Iris pigment epithelial cell (primary cell): Measurements from ENCODE around the gene GALNTL6.
A peak's percentile ranks its signal among the peaks of the same experiment; 100 is the strongest.
"Not testable (repeated sequence)": the region's sequence is repeated elsewhere in the genome, so short reads cannot be mapped to it uniquely, and the experiment has no call there.

ENCODE experiments used
- DNase-seq: peaks from one replicate; pipeline ENCODE4 v3.0.0-alpha.2; 2011; ENCODE audit warnings: low read depth

Gene GALNTL6

DNA sequence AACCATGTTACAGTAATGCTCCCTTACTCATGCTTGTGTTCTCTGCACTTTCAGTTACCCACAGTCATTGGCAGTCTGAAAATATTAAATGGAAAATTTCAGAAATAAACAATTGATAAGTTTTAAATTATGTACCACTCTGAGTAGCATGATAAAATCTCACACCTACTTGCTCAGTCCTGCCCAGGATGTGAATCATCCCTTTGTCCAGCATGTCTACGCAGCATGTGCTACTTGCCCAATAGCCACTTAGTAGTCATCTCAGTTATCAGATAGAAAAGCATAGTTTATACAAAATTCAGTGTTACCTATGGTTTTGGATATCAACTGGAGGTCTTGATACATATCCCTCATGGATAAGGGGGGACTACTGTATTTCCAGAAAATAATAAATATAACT lies 577.1 kb downstream of the GALNTL6 start:
- DNase-seq, result no peak

DNA sequence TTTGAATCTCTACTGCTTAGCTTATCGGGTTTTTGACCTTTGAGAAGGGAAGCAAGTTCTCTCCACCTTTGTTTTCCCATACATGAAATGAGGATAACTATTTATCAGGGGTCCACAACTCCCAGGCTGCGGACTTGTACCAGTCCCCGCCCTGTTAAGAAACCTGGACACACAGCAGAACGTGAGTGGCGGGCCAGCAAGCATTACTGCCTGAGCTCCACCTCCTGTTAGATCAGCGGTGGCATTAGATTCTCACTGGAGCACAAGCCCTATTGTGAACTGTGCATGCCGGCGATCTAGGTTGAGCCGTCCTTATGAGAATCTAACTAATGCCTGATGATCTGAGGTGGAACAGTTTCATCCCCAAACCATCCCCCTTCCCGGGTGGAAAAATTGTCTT lies 579.5 kb downstream of the GALNTL6 start:
- DNase-seq, result no peak

DNA sequence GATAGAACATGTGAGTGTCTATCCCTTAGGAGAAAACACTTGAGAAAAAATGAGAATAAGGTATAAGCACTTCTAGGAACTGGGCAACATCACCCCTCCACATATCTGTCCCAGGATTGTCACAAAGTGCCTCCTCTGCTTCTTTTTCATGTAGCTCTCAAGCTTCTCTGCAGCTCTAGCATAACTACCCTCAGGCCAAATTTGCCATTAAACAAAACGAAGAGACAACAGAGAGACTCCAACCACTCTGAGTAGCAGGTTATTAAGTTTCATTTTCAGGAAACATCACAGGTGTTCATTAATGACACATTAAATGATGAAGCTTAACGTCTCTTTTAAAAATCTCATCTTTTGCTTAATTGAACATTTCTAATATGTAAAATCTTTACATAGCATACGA lies 580.0 kb downstream of the GALNTL6 start:
- no peak for DNase-seq

DNA sequence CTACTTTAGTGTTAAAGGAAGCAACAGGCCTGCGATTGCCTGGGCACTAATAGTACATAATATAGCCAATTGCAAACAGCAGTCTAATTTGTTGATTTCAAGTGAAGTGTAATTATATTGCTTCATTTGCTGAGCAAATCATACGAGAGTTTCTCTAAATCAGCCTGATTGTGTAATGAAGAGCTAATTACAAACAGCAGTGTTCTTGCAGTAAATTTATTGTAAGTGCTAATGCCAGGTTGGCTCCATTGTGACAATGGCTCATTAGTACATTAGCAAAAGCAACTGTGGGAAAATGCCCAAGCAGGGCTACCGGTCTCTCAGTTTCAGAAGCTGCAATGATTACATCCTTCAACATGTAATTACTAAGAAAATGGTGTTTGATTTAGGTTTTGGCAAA lies 591.5 kb downstream of the GALNTL6 start:
- no peak for DNase-seq

DNA sequence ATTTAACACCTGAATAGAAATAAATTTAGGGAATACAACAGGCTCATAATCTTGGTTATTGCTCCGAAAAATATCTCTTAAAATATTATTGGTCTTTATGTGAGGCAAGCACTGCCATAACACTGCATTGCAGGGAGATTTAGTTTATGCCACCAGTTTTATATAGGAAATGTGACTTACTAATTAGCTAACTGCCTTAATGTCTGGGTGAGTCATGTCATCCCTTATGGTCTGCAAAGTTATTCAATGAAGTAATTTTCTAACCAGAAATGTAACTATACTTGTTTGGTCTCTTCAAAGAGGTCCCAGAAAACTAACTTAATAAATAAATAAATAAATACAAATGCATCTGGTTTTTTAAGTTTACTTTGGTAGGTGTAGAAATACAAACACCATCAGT lies 597.2 kb downstream of the GALNTL6 start:
- DNase-seq, result no peak

DNA sequence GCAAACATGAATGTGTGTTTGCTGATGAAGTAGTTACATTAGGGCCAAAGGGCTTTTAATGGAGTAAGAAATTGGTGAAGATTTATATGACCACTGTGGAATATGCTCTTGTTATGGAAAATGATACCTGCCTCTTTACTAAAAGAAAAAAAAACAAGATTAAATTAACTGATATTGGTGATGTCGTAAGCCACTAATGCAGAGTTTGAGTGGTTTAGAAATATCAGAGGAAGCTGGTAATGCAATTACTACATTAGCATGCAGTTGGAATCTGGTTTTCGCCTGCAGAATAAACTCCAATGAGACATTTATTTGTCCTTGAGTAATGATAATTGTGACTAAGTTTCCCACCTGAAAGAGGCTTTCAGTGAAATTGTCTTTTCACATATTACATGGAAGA lies 597.9 kb downstream of the GALNTL6 start:
- no peak for DNase-seq

DNA sequence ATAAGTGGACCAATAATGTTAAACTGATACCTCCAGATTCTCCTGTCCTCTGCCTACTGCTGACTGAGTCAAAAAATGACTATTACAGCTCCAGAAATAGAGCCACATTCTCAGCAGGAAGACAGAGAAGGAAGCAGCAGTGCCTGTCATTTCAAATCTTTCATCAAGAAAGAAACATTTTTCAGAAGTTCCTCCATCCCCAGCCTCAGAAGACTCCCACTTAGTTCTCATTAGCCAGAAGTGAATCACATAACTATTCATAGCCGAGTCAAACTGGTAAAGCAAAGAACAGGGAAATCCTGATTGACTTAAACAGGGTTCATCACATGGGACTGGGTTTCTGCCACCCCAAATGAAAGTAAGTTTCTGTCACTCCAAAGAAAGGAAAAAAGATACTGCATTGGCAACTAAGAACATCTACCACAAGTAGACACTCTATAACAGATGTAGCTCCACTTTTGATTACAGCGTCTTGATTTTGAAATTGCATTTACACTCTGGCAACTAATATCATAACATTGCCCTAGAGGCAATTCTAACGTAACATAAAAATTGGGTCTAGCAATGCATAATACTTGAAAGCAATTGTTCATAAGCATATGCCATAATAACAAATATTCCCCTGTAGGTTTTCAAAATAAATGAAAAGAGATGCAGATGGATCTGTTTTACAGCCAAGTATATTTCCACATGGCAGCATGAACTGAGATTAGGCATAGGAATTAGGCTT lies 599.8 kb downstream of the GALNTL6 start:
- no peak for DNase-seq

DNA sequence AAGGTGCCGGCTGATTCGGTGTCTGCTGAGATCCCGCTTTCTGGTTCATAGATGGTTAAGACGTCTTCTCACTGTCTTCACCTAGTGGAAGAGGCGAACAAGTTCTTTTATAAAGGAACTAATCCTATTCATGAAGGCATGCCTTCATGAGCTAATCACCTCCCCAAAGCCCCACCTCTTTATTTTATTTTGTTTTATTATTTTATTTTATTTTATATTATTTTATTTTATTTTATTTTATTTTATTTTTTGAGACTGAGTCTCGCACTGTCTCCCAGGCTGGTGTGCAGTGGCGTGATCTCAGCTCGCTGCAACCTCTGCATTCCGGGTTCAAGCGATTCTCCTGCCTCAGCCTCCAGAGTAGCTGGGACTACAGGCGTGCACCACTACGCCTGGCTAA lies 615.8 kb downstream of the GALNTL6 start:
- DNase-seq, result not testable (repeated sequence)

DNA sequence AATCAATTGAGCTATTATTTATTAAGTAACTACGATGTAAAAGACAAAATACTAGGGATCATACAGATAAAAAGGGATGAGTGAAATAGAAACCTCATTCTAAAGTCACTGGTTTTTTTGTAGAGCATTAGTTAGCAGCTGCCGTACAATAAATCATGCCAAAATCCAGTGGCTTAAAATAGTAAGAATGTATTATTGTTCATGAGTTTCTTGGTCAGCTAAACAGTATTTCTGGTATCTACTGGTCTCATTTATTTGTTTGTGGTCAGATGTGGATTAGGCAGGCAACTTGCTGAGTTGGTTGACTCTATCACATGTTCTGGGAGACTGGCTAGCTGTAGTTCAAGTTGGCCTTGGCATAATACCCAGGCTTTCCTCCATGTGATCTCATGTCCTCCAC lies 667.3 kb downstream of the GALNTL6 start:
- peak; percentile 4 for DNase-seq

DNA sequence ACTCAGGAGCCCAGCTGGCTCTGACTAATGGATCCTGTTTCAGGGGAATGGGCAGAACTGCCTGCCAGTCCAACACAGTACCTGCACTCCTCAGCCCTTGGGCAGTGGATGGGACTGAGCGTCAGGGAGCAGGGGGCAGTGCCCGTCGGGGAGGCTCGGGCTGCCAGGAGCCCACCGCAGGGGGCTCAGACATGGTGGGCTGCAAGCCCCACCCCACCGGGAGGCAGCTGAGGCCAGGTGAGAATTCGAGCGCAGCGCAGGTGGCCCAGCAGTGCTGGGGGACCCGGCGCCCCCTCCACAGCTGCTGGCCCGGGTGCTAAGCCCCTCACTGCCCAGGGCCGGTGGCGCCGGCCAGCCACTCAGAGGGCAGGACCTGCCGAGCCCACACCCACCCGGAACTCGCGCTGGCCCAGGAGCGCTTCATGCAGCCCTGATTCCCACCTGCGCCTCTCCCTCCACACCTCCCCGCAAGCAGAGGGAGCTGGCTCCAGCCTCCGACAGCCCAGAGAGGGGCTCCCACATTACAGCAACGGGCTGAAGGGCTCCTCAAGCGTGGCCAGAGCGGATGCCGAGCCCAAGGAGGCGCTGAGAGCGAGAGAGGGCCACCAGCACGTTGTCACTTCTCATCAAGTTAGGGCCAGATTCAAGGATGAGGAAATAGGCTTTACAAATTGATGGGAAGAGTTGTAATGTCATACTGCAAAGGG lies 668.8 kb downstream of the GALNTL6 start:
- DNase-seq, result no peak

DNA sequence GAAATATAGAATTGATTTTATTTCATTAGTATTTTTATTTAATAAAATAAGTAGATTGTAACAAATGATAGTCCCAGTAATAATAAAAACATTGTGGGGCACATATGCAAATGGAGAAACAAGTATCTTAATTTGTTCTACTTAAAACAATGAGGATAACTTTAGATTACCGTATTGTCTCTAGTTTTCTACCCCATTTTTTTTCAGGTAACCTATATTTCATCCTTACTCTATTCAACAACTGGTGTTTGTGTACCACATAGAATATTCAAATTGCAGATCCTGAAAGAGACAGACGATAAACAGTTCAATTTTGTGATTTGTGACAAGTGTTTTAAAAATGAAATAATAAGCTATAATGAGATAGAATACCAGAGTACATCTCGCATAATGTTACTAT lies 671.8 kb downstream of the GALNTL6 start:
- no peak for DNase-seq

DNA sequence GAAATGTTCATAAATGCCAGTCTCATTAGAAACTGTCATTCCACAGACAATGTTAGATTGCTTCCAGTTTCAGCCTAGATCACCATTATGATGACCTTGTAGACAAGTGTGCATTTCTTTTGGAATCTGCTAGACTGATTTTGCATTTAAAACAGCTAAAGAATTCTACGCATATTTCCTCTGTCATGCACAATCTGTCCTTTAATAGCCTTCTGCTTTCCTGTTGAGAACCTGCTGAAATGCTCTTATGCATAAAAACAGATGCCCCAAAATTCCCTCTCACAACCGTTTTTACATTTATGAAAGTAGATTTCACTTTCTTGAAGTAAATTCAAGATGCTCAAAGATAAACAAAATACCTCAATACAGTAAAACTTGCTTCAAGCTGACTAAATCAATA lies 673.3 kb downstream of the GALNTL6 start:
- no peak for DNase-seq

DNA sequence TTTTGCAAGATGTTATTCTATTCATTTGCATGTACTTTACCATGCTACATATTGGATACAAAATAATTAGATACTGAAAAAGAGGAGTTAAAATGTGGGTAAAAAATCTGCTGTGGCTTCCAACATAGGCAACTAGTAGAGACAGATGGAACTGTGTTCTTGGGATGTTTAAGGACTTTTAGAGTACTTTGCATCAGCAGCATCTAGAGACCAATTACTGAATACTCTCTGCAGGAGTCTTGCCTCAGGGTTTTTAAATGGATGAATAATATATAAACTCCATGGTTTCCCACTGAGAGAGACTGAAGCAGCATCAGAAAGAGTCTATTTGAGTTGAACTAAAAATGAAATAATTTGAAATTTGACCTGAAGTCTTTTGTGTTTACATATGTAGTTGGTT lies 676.7 kb downstream of the GALNTL6 start:
- no peak for DNase-seq

DNA sequence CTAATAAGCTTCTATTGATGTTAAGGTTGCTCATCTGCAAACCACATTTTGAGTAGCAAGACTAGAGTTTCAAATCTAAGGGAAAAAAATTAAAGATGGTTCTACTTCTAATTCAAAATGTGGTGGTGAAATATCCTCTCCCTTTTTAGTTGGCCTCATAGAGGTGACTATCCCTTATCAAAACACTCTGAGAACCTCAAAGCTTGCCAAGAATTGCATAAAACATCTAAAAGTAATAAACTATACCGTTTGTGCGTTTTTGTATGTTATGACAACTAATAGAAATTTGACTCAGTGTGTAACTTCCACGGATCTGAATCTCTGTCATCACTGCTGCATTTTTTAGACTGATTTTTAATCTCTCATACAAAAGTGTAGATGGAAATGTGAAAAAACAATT lies 682.6 kb downstream of the GALNTL6 start:
- no peak for DNase-seq

DNA sequence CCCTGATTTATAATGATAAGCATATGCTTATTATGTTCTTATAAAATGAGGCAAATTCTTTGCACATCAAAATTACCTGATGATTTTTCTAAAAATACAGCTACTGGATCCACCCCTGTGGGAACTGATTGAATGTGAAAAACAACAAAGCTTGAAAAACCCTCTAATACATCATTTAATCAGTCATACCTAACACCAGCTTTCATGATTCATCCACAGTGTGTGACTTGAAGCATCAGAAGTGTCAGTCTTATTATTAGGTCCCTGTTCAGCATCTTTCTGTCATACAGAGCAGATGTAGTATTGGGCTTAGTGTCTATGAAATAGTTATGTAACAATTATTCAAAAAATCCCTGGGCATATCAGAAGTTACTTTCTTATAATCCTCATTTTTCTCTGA lies 684.1 kb downstream of the GALNTL6 start:
- no peak for DNase-seq

DNA sequence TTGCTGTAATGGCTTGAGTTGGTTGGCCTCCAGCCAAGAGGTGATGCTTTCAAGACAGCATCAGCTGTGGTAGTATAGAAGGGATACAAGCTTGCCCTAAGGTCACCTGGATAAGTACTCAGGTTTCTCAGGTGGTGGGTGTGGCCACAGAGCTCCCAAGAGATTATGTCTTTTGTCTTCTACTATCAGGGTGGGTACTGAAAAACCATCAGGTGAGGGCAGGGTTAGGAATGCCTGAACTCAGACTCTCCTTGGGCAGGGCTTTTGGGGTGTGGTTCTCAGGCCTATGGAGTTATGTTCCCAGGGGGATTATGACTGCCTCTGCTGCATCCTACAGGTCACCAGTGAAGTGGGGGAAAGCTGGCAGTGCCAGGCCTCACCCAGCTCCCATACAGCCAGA lies 700.8 kb downstream of the GALNTL6 start:
- no peak for DNase-seq

DNA sequence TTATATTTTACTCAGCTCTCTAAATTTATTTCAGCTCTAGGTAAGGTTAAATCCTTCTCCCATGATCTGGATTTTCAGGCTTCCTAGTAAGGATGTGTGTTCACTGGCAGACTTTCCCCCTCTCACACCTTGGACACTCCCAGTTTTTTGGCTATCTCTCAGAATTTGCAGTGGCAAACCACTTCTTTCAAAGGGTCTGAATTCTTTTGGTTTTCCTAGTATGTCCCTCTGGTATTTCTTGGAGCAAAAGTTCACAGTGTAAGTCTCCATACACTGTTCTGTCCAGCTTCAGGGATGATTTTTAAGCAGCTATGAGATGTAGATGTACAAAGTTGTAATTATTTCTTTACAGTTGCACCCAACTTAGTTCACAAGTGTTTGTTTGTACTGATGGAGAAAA lies 701.6 kb downstream of the GALNTL6 start:
- DNase-seq, result no peak

DNA sequence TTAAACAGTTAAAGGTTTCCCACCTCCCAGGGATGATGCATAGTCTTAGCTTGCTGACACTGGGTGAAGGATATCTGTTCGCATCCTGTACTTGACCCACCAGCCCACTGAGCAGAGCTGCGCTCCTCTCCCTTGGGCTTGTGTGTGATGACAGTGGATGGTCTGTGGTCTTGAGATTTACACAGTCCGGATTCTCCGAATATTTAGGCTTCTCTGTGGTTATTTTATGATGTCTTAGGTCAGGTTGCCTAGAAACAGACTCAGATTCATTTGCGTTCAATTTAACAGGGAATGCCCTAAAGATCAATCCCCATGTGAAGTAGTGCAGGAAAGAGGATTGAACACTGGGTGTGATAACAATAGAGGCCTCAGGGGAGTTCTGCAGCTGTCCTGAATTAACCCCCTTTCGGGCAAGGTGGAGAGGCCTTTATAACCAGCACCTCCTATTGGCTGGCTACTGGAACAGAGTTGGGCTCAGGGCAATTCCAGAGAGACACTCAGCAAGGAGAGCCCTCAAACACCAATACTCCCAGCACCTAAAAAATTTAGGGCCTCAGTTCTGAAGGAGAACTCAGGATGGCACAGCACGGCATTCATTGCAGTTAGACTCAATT lies 702.2 kb downstream of the GALNTL6 start:
- peak; percentile 30 for DNase-seq

DNA sequence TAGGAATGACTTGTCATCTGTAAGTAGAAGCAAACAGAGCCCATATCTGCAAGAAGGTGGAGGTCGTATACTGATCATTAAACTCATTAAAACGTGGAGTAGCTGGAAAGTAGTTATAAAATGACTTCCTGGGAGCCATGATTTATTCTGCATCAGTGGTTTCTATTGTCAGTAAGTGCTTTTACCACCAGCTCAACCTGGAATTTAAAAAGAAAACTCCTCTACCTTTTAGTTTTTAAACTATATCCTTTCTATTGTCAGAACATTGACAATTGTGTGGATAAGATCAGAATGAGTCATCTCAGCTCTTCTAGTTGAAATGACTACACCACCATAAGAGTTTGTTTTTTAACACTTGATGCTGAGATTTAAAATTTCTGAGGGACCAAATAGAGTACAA lies 704.2 kb downstream of the GALNTL6 start:
- no peak for DNase-seq

DNA sequence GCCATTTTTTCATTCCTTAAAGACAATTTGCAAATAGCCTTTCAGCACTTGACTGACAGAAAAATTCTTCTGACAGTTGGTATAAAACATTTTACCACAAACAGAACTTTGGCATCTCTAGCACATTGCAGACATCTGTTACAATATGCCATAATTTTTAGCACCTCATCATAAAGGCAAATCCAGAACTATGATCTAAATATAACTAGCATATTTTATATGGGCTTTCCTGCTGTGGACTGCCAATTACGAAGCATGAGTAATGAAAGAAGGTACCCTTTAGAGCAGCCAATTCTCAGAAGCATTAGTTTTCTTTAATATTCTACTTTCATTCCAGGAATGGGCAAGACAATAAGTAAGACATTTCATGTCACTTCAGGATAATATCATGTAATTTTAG lies 708.0 kb downstream of the GALNTL6 start:
- no peak for DNase-seq

DNA sequence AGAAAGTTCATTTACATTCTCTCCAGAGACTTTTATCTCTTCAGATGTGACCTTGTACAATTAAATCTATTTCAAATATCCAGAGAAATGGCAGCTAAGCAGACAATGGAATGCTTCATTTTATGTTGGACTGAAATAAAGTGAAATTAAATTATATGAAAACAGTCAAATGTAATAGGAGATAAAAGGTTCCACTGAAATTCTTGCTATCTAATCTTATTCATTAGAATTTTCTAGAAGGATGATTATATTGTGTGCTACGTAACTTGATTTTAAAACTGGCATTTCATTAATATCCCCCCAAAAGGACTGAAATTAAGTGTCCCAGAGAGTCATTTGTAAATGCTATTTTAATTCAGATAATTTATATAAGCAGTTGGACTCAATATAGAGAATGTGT lies 708.5 kb downstream of the GALNTL6 start:
- DNase-seq, result no peak

DNA sequence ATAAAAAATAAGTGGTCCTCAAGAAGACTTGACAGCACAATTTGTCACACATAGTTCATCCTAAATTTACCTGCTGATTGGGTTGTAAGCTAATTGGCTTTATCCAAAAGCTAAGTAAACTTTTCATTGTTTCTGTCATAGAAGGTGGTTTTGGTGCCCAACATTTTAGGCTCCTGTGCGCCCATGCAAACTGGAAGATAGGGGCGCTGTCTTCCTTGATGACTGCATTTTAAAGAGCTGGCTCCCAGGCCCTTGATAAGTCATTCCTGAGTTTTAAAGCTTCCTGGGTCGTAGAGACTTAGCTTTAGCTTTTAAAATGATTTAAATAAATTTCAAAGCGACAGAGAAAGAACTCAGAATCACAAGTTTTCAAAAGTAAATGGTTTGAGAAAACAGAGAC lies 730.0 kb downstream of the GALNTL6 start:
- DNase-seq, result no peak

DNA sequence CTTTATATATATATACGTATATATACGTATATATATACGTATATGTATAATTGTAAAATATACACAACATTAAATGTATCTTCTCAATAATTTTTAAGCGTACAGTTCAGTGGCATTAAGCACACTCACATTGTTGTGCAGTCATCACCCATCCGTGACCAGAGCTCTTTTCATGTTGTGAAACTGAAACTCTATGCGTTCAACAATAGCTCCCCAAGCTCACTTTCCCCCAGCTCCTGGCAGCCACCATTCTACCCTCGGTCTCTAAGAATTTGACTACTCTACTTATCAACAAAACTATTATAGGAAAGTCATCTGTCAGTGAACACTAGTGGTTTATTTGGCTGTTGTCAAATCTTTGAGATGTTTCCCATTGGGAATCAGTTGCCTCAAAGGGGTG lies 733.6 kb downstream of the GALNTL6 start:
- DNase-seq, result no peak

DNA sequence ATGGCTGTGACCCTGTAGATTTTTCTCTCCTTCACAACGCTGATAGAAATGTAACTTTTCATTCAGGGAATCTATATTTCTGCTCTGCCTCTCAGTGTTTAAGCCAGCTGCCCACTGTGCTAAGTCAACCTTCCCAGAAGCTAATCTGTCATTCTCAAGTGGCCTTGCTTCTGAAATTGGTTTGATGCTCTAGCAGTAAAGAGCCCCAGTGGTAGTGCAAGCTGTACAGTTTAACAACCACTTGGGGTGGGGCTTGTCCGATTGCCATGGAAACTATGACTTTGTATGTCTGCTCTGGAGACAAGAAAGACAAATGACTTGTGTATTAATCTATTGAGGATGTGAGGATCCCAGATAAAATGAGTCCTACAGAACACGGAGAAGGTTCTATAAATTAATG lies 734.5 kb downstream of the GALNTL6 start:
- DNase-seq, result no peak
